Measurements from ENCODE around the gene SERINC5. TPM values are rescaled to one million over a fixed set of nuclear protein-coding genes. Genes with fewer than 3 reads are reported as not detected.

Gene SERINC5
- polyA plus RNA-seq, 1 experiment = 11.0 TPM

- CTCF ChIA-PET = interaction anchor here (0.8 to 1.7 kb wide), 3 partner anchors 9 to 164 kb away, joined by 3 to 9 read pairs (median 5); no protein-coding TSS in a partner anchor
- POLR2A ChIA-PET = interaction anchor here (0.6 kb wide), 1 partner anchor 319 kb away, joined by 3 read pairs; no protein-coding TSS in a partner anchor
- Histone ChIP-seq H3K36me3 (ENCODE audit: control insufficient read depth, insufficient read depth, low read length) (no peaks in the 10 kb centered on the region), H3K4me3 (ENCODE audit: low read depth, low read length) (peak overlapping the region; percentile 84), H3K27me3 (ENCODE audit: control insufficient read depth, insufficient read depth, low read length) (no peaks in the 10 kb centered on the region)
- no peak for TF ChIP-seq CTCF (IDR thresholded peaks at IDR 0.05; ENCODE audit: insufficient read depth, low read depth, low read length)
- DNase-seq (ENCODE audit: low read depth) = no peak
Measured at GRCh38 chr5:80255431-80255810, 427 bp downstream of the SERINC5 start.

GRCh38 chr5:80254767-80255430 lies 949 bp downstream of the SERINC5 start:
- DNase-seq (ENCODE audit: low read depth) = no peak
- CTCF ChIA-PET = interaction anchor here (1.7 kb wide), 2 partner anchors 8 to 163 kb away, joined by 5 to 9 read pairs; no protein-coding TSS in a partner anchor
- no peaks in the 10 kb centered on the region for H3K36me3 ChIP-seq (ENCODE audit: control insufficient read depth, insufficient read depth, low read length)
- no peak for TF ChIP-seq CTCF (IDR thresholded peaks at IDR 0.05; ENCODE audit: insufficient read depth, low read depth, low read length)
- H3K4me3 ChIP-seq (ENCODE audit: low read depth, low read length) = peak overlapping the region; percentile 84
- POLR2A ChIA-PET = interaction anchor here (0.6 to 0.7 kb wide), 2 partner anchors 319 to 705 kb away, joined by 3 read pairs; no protein-coding TSS in a partner anchor
- H3K27me3 ChIP-seq (ENCODE audit: control insufficient read depth, insufficient read depth, low read length) = no peaks in the 10 kb centered on the region

- TF ChIP-seq CTCF (IDR thresholded peaks at IDR 0.05; ENCODE audit: insufficient read depth, low read depth, low read length) = no peak
- Histone ChIP-seq H3K36me3 (ENCODE audit: control insufficient read depth, insufficient read depth, low read length) (no peaks in the 10 kb centered on the region), H3K4me3 (ENCODE audit: low read depth, low read length) (no peak overlapping the region), H3K27me3 (ENCODE audit: control insufficient read depth, insufficient read depth, low read length) (no peaks in the 10 kb centered on the region)
- no peak for DNase-seq (ENCODE audit: low read depth)
- POLR2A ChIA-PET = no interaction called here
- CTCF ChIA-PET = interaction anchor here (0.8 kb wide), 1 partner anchor 99 kb away, joined by 3 read pairs; no protein-coding TSS in a partner anchor
Measured at GRCh38 chr5:80251636-80252035, 4.2 kb downstream of the SERINC5 start.

GRCh38 chr5:80250801-80251200 lies 5.0 kb downstream of the SERINC5 start:
- Histone ChIP-seq H3K4me3 (ENCODE audit: low read depth, low read length) (no peak overlapping the region), H3K27me3 (ENCODE audit: control insufficient read depth, insufficient read depth, low read length) (no peaks in the 10 kb centered on the region), H3K36me3 (ENCODE audit: control insufficient read depth, insufficient read depth, low read length) (no peaks in the 10 kb centered on the region)
- CTCF ChIA-PET = no interaction called here
- TF ChIP-seq CTCF (IDR thresholded peaks at IDR 0.05; ENCODE audit: insufficient read depth, low read depth, low read length) = no peak
- POLR2A ChIA-PET = no interaction called here
- no peak for DNase-seq (ENCODE audit: low read depth)

GRCh38 chr5:80249901-80250300 lies 5.9 kb downstream of the SERINC5 start:
- POLR2A ChIA-PET = no interaction called here
- Histone ChIP-seq H3K4me3 (ENCODE audit: low read depth, low read length) (no peak overlapping the region), H3K36me3 (ENCODE audit: control insufficient read depth, insufficient read depth, low read length) (no peaks in the 10 kb centered on the region), H3K27me3 (ENCODE audit: control insufficient read depth, insufficient read depth, low read length) (no peaks in the 10 kb centered on the region)
- no peak for TF ChIP-seq CTCF (IDR thresholded peaks at IDR 0.05; ENCODE audit: insufficient read depth, low read depth, low read length)
- no peak for DNase-seq (ENCODE audit: low read depth)
- CTCF ChIA-PET = no interaction called here

Data from BJ (cell line).